Choroid plexus epithelial cell (primary cell): ENCODE results near the gene DEFB112.

ENCODE experiments used
- DNase-seq: peaks from one replicate; pipeline ENCODE4 v3.0.0-alpha.2; 2010; ENCODE audit warnings: low read depth
- H3K4me3 ChIP-seq: 2 replicates; pipeline ENCODE4 v1.5.1; 2011; ENCODE audit warnings: low read depth, mild to moderate bottlenecking, control low read depth, low read length, moderate library complexity
- TF ChIP-seq, protein P1 (sequence below): conservative IDR thresholded peaks from 2 replicates; pipeline ENCODE4 v1.5.1; 2011; ENCODE audit warnings: low read depth, mild to moderate bottlenecking, control low read depth, inconsistent platforms, low read length, moderate library complexity

DEFB112 gene

DNA sequence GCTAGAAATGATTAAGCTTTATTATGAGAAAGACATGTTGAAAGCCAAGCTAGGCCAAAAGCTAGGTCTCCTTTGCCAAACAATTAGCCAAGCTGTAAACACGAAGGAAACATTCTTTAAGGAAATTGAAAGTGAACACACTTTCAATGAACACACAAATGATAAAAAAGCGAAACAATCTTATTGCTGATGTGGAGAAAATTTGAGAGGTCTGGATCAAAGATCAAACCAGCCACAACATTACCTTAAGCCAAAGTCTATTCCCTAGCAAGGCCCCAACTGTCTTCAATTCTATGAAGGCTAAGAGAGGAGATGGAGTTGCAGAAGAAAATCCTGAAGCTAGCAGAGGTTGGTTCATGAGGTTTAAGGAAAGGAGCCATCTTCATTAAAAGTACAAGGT is 40.2 kb upstream of the DEFB112 start:
- no peak for DNase-seq
- TF ChIP-seq, protein P1, sequence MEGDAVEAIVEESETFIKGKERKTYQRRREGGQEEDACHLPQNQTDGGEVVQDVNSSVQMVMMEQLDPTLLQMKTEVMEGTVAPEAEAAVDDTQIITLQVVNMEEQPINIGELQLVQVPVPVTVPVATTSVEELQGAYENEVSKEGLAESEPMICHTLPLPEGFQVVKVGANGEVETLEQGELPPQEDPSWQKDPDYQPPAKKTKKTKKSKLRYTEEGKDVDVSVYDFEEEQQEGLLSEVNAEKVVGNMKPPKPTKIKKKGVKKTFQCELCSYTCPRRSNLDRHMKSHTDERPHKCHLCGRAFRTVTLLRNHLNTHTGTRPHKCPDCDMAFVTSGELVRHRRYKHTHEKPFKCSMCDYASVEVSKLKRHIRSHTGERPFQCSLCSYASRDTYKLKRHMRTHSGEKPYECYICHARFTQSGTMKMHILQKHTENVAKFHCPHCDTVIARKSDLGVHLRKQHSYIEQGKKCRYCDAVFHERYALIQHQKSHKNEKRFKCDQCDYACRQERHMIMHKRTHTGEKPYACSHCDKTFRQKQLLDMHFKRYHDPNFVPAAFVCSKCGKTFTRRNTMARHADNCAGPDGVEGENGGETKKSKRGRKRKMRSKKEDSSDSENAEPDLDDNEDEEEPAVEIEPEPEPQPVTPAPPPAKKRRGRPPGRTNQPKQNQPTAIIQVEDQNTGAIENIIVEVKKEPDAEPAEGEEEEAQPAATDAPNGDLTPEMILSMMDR, result no peak
- no peak overlapping the region for H3K4me3 ChIP-seq

DNA sequence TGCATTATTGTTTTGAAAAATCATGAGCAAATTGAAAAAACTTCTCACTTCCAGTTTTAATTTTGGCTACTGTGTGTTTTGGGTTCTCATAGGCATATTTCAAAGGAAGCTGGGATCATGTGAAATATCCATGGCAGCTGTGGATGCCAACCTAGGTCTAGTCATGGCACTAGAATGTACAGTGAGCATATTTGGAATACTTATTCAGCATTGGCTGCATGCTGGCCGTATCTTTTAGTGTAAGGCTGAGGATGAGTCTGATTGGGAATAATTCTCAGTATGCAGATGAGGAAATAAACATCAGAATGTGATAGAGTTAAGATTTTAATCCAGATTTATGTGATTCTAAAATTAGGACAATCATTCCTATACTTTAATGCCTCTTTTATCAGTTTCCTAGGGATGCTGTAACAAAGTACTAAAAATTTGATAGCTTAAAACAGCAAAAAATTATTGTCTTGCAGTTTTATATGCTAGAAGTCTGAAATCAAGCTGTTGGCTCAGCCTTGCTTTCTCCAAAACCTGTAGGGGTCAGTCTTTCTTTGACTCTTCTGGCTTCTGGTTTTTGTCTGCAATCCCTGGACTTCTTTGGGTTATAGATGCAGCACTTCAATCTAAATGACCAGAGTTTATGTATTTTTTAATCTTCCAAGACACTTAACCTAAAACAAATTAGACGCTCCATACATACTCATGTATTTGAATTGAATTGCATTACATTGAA is 37.7 kb upstream of the DEFB112 start:
- TF ChIP-seq, protein P1, result no peak
- DNase-seq, result peak; percentile 4
- H3K4me3 ChIP-seq, result no peak overlapping the region

DNA sequence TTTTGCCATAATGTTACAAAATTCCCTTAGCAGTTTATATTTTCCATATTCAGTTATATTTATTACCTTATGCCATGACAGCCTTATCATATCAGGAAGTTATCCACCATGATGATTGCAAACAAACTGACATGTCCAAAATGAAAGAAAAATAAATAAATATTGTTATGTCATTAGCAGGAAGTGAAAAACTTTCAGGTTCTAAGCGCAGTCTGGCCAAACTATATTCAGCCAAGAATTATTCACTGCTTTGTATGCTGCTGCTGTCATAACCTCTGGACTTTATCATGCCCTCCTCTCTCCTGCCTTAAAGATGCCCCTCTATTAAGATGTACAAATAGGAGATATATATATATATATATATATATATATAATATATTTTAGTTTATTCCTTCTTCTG is 27.7 kb upstream of the DEFB112 start:
- H3K4me3 ChIP-seq, result no peak overlapping the region
- DNase-seq, result no peak
- TF ChIP-seq, protein P1, result no peak

DNA sequence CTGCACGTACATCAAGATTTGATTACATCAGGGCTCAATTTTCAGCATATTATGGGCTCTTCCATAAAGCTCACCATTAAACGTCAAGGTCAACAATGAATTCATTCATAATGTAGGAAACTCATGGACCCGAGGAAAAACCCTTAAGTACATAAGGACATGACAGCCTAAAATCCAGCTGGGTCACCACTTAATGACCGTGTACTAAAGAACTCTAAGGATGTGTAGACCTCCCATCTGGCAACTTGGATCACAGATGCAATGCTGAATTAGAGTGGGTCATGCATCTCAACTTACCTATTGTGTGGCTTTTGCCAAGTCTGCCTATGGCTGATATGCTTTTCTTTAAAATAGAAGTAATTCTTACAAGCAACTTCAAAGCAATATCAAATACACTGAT is 26.7 kb upstream of the DEFB112 start:
- DNase-seq, result no peak
- no peak overlapping the region for H3K4me3 ChIP-seq
- TF ChIP-seq, protein P1, result no peak

DNA sequence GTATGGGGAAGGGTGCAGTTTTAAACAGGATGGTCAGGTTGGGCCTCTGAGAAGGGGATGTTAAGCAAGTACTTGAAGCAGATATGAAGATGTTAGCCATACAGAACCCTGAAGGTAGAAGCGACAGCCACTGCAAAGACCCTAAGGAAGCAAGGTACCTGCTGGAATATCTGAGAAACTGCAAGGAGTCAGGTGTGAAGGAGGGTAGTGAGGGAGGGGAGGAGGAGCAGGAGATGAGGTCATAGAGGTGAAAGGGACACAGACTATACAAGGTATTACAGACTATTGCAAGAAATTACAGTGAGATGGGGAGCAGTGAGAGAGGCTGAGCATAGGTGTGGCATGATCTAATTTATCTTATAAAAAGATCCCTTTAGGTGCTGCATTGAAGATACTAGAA is 22.2 kb upstream of the DEFB112 start:
- no peak overlapping the region for H3K4me3 ChIP-seq
- DNase-seq, result no peak
- TF ChIP-seq, protein P1, result no peak

DNA sequence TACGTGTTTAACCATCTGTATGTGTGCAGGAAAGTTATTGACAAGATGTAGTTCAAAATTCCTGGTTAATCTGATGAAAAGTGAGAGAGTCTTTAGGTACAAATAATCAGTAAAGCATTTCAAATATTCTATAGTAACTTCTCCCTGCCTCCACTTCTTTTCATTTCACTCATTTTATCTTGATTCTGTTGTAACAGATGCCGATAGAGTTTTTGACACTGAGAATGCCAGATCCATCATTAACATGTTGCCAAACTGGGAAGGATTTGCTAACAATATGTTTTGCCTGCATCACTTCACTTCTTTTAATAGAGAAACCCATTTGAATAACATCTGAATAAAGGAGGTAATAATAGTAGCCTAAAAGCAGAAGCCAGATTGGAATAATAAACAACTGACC is 20.4 kb upstream of the DEFB112 start:
- no peak for DNase-seq
- TF ChIP-seq, protein P1, result no peak
- no peak overlapping the region for H3K4me3 ChIP-seq

DNA sequence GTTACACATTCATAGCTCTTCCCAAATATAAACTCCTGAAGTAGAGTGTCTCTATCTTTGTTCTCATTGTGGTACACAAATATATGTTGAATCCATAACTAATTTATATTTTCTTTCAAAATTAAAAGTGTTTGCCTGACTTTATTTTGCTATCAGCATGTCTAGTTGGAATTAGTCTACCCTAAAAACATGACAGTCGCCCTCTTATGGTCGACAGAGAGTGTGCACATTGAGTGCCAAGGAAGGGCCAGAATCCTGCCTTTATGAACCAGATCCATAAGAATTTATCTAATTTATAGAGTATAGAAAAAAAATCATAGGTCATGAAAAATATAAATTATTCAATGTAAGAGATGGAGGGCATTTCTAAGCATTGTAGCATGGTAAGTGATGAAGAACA is 12.3 kb upstream of the DEFB112 start:
- no peak for DNase-seq
- no peak overlapping the region for H3K4me3 ChIP-seq
- TF ChIP-seq, protein P1, result no peak
